ENCODE data around the gene MRGPRX2. TPM values are rescaled to one million over a fixed set of nuclear protein-coding genes. Genes with fewer than 3 reads are reported as not detected.

Gene MRGPRX2
- total RNA-seq, 1 donor from 2014 or later = not detected

- TF ChIP-seq POLR2A (IDR thresholded peaks at IDR 0.05) (no peak), POLR2AphosphoS5 (IDR thresholded peaks at IDR 0.05; ENCODE audit: insufficient read depth in 1 of 2, low read depth in 1 of 2) (no peak), CTCF (IDR thresholded peaks at IDR 0.05) (no peak)
- Histone ChIP-seq H3K36me3 (no peaks in the 10 kb centered on the region), H3K9me3 (no peaks in the 10 kb centered on the region), H3K27ac (no peak overlapping the region), H3K4me1 (no peaks in the 10 kb centered on the region), H3K27me3 (no peaks in the 10 kb centered on the region), H3K4me3 (no peak overlapping the region)
- intact Hi-C loops (cut with DNase I) = no loop called here
- no peak for DNase-seq (ENCODE audit: extremely low spot score in 2 of 2)
Measured at GRCh38 chr11:19101796-19102520, 41.4 kb upstream of the MRGPRX2 start.

DNA sequence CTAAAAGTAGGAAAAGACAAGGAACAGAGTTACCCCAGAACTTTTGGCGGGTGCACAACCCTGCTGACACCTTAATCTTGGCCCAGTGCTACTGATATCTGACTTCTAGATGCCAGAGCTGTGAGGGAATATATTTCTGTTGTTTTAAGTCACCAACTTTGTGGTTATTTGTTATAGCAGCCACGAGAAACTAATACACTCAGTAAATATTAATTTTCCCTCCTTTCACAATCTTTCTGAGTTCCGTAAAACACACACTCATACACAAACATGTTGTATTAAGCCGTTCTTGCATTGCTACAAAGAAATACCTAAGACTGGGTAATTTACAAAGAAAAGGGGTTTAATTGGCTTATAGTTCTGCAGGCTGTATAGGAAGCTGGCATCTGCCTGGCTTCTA lies 40.4 kb upstream of the MRGPRX2 start:
- H3K36me3 ChIP-seq = no peaks in the 10 kb centered on the region
- no peak overlapping the region for H3K27ac ChIP-seq
- H3K27me3 ChIP-seq = no peaks in the 10 kb centered on the region
- H3K4me3 ChIP-seq = no peak overlapping the region
- H3K9me3 ChIP-seq = no peaks in the 10 kb centered on the region
- H3K4me1 ChIP-seq = no peaks in the 10 kb centered on the region
- DNase-seq (ENCODE audit: extremely low spot score in 2 of 2) = no peak
- TF ChIP-seq POLR2AphosphoS5 (IDR thresholded peaks at IDR 0.05; ENCODE audit: insufficient read depth in 1 of 2, low read depth in 1 of 2) = no peak
- TF ChIP-seq POLR2A (IDR thresholded peaks at IDR 0.05) = no peak
- TF ChIP-seq CTCF (IDR thresholded peaks at IDR 0.05) = no peak
- intact Hi-C loops (cut with DNase I) = no loop called here

GRCh38 chr11:19099093-19099492 lies 38.6 kb upstream of the MRGPRX2 start:
- DNase-seq (ENCODE audit: extremely low spot score in 2 of 2) = no peak
- no peak for TF ChIP-seq CTCF (IDR thresholded peaks at IDR 0.05)
- TF ChIP-seq POLR2AphosphoS5 (IDR thresholded peaks at IDR 0.05; ENCODE audit: insufficient read depth in 1 of 2, low read depth in 1 of 2) = no peak
- TF ChIP-seq POLR2A (IDR thresholded peaks at IDR 0.05) = no peak
- Histone ChIP-seq H3K27me3 (no peaks in the 10 kb centered on the region), H3K9me3 (no peaks in the 10 kb centered on the region), H3K4me1 (no peaks in the 10 kb centered on the region), H3K4me3 (no peak overlapping the region), H3K27ac (no peak overlapping the region), H3K36me3 (no peaks in the 10 kb centered on the region)
- intact Hi-C loops (cut with DNase I) = no loop called here

DNA sequence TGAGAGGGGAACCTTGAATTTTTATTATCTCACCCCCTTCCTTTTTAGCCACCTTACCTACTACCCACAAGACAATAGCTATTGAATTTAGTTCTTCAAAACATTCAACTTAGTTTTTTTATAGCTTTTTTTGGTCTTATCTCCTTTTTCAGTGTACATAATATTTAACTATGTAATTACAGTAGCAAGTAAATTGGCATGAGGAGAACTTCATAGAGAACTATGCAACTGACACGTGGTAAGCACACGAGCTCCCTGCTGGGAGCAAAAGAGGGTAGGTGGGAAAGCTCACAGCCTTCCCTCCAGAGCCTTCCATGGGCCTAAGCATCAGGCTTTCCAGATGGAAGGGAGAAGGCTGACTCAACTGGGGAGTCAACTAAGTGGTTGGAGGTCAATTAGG lies 34.3 kb upstream of the MRGPRX2 start:
- Histone ChIP-seq H3K27ac (no peak overlapping the region), H3K9me3 (no peaks in the 10 kb centered on the region), H3K36me3 (no peaks in the 10 kb centered on the region), H3K27me3 (no peaks in the 10 kb centered on the region), H3K4me3 (no peak overlapping the region), H3K4me1 (no peaks in the 10 kb centered on the region)
- DNase-seq (ENCODE audit: extremely low spot score in 2 of 2) = no peak
- TF ChIP-seq POLR2AphosphoS5 (IDR thresholded peaks at IDR 0.05; ENCODE audit: insufficient read depth in 1 of 2, low read depth in 1 of 2) = no peak
- no peak for TF ChIP-seq POLR2A (IDR thresholded peaks at IDR 0.05)
- TF ChIP-seq CTCF (IDR thresholded peaks at IDR 0.05) = no peak
- intact Hi-C loops (cut with DNase I) = no loop called here

- Histone ChIP-seq H3K9me3 (no peaks in the 10 kb centered on the region), H3K4me1 (no peaks in the 10 kb centered on the region), H3K27ac (no peak overlapping the region), H3K36me3 (no peaks in the 10 kb centered on the region), H3K27me3 (no peaks in the 10 kb centered on the region), H3K4me3 (no peak overlapping the region)
- DNase-seq (ENCODE audit: extremely low spot score in 2 of 2) = no peak
- intact Hi-C loops (cut with DNase I) = no loop called here
- no peak for TF ChIP-seq CTCF (IDR thresholded peaks at IDR 0.05)
- TF ChIP-seq POLR2AphosphoS5 (IDR thresholded peaks at IDR 0.05; ENCODE audit: insufficient read depth in 1 of 2, low read depth in 1 of 2) = no peak
- no peak for TF ChIP-seq POLR2A (IDR thresholded peaks at IDR 0.05)
Measured at GRCh38 chr11:19093976-19094375, 33.5 kb upstream of the MRGPRX2 start.
